WERI-Rb-1 (cell line): Measurements from ENCODE around the gene ITPR3.

ENCODE experiments used
- DNase-seq: peaks from one replicate; pipeline ENCODE4 v3.0.0-alpha.2; 2020
- H3K27ac ChIP-seq: fragments of 250-450 bp; sonication (Bioruptor Pico); 2 replicates; pipeline ENCODE4 v1.5.1; 2020; ENCODE audit warnings: mild to moderate bottlenecking, moderate library complexity
- H3K27me3 ChIP-seq: fragments of 250-450 bp; sonication (Bioruptor Pico); 2 replicates; pipeline ENCODE4 v1.5.1; 2021; ENCODE audit warnings: mild to moderate bottlenecking, low read depth, moderate library complexity; ENCODE audit not compliant: insufficient read depth, severe bottlenecking
- H3K36me3 ChIP-seq: fragments of 250-450 bp; sonication (Bioruptor Pico); 2 replicates; pipeline ENCODE4 v1.5.1; 2020; ENCODE audit warnings: mild to moderate bottlenecking, moderate library complexity
- H3K4me3 ChIP-seq: 2 replicates; pipeline ENCODE4 v1.5.1; 2011; ENCODE audit warnings: low read depth, mild to moderate bottlenecking, control low read depth, low read length
- H3K9me3 ChIP-seq: fragments of 250-450 bp; sonication (Bioruptor Pico); 2 replicates; pipeline ENCODE4 v1.5.1; 2021; ENCODE audit warnings: mild to moderate bottlenecking, moderate library complexity; ENCODE audit not compliant: severe bottlenecking
- TF ChIP-seq, protein P1 (sequence below): IDR thresholded peaks from 2 replicates; pipeline ENCODE4 v1.5.1; 2011; ENCODE audit warnings: low read depth, mild to moderate bottlenecking, control low read depth, inconsistent platforms, low read length

ITPR3 gene

DNA sequence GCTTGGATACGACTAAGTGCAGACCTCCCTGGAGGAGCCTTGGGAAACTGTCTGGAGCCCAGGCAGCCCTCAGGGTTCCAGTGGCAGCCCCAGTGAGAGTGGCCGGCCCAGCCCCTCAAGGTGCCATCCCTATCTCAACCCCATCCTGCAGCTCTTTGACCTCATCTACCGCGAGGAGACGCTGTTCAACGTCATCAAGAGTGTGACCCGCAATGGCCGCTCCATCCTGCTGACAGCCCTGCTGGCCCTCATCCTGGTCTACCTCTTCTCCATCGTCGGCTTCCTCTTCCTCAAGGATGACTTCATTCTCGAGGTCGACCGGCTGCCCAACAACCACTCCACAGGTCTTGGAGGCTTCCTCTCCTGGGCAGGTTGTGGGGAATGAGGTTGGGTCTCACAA, 69.6 kb downstream of the ITPR3 start:
- no peak overlapping the region; the same call in 1 of the 2 replicates for H3K27ac ChIP-seq
- DNase-seq, result no peak
- TF ChIP-seq, protein P1, sequence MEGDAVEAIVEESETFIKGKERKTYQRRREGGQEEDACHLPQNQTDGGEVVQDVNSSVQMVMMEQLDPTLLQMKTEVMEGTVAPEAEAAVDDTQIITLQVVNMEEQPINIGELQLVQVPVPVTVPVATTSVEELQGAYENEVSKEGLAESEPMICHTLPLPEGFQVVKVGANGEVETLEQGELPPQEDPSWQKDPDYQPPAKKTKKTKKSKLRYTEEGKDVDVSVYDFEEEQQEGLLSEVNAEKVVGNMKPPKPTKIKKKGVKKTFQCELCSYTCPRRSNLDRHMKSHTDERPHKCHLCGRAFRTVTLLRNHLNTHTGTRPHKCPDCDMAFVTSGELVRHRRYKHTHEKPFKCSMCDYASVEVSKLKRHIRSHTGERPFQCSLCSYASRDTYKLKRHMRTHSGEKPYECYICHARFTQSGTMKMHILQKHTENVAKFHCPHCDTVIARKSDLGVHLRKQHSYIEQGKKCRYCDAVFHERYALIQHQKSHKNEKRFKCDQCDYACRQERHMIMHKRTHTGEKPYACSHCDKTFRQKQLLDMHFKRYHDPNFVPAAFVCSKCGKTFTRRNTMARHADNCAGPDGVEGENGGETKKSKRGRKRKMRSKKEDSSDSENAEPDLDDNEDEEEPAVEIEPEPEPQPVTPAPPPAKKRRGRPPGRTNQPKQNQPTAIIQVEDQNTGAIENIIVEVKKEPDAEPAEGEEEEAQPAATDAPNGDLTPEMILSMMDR, result no peak
- H3K9me3 ChIP-seq, result no peaks in the 10 kb centered on the region
- H3K4me3 ChIP-seq, result no peak overlapping the region
- peaks cover 92% of the 10 kb centered on the region for H3K36me3 ChIP-seq
- no peaks in the 10 kb centered on the region for H3K27me3 ChIP-seq

- DNase-seq, result peak; percentile 45
- H3K36me3 ChIP-seq, result peaks cover 92% of the 10 kb centered on the region
Observed at GRCh38 chr6:33691456-33692077, 70.4 kb downstream of the ITPR3 start.

GRCh38 chr6:33692078-33692759, 71.1 kb downstream of the ITPR3 start:
- DNase-seq, result no peak
- peak overlapping the region; percentile 89 for H3K27ac ChIP-seq
- TF ChIP-seq, protein P1, result no peak
- no peaks in the 10 kb centered on the region for H3K27me3 ChIP-seq
- H3K36me3 ChIP-seq, result peaks cover 92% of the 10 kb centered on the region
- H3K9me3 ChIP-seq, result no peaks in the 10 kb centered on the region
- no peak overlapping the region for H3K4me3 ChIP-seq

More at GRCh38 chr6:33691456-33692077, 70.4 kb downstream of the ITPR3 start:
- TF ChIP-seq, protein P1, result no peak
- Histone ChIP-seq H3K27me3 (no peaks in the 10 kb centered on the region), H3K4me3 (no peak overlapping the region), H3K9me3 (no peaks in the 10 kb centered on the region), H3K27ac (peak overlapping the region; percentile 89)

- Histone ChIP-seq H3K27me3 (no peaks in the 10 kb centered on the region), H3K4me3 (no peak overlapping the region), H3K9me3 (no peaks in the 10 kb centered on the region), H3K27ac (peak overlapping the region; percentile 89), H3K36me3 (peaks cover 92% of the 10 kb centered on the region)
- TF ChIP-seq, protein P1, result no peak
- no peak for DNase-seq
Observed at GRCh38 chr6:33692760-33693158, 71.6 kb downstream of the ITPR3 start.

DNA sequence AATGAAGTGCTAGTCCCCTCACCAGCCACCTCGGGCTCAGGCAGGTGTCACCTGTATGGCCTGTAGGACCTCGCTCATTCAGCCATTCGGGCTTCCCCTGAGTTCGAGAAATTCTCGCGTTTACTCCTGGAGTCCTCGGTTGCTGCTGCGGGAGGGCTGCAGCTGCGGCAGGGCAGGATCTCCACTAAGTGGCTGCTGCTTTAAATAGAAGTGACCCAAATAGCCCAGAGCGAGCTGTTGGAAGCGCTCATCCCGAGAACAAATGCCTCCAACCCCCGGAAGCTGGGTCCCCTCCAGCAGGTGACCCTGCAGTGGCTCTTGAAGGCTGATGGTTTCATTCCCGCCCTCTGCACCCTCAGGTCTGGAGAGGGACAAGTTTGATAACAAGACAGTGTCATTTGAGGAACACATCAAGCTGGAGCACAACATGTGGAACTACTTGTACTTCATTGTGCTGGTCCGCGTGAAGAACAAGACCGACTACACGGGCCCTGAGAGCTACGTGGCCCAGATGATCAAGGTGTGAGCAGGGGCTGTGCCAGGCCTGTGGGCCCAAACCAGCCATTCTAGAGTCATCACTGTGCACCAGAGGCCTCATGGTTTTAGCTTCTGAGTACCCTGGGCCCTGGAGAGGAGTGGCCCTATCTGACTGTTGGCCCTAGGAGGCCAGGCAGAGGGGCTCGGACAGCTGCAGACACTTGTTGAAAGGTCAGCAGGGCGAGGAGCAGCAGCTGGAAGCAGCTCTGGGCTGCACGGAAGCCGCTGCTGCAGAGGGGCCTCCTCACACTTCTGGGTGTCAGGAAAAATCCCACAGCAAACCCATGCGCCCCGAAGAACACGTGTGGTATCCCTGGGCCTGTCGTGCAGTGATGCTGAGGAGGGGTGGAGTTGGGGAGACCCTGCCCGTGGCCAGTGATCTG, 72.3 kb downstream of the ITPR3 start:
- DNase-seq, result peak; percentile 41
- Histone ChIP-seq H3K4me3 (no peak overlapping the region), H3K9me3 (no peaks in the 10 kb centered on the region), H3K36me3 (peaks cover 93% of the 10 kb centered on the region), H3K27me3 (no peaks in the 10 kb centered on the region), H3K27ac (peak overlapping the region; percentile 89)
- TF ChIP-seq, protein P1, result no peak
